Progenitor cell of endocrine pancreas (in vitro differentiated cells): ENCODE measurements around the gene SLC26A11. TPM values are rescaled to one million over a fixed set of nuclear protein-coding genes. Genes with fewer than 3 reads are reported as not detected.

Experiments
- DNase-seq: peaks from one replicate; pipeline ENCODE4 v3.0.0; 2021; ENCODE audit warnings: low spot score; ENCODE audit not compliant: unreplicated experiment
- H3K27ac Mint-ChIP-seq: 2 replicates; pipeline ENCODE4 v1.8.0; 2021; ENCODE audit warnings: mild to moderate bottlenecking, moderate library complexity, mixed read lengths
- H3K27me3 Mint-ChIP-seq: 2 replicates; pipeline ENCODE4 v1.8.0; 2021; ENCODE audit warnings: mixed read lengths
- H3K36me3 Mint-ChIP-seq: 2 replicates; pipeline ENCODE4 v1.8.0; 2022; ENCODE audit warnings: mixed read lengths; ENCODE audit not compliant: insufficient read depth
- H3K4me1 Mint-ChIP-seq: 2 replicates; pipeline ENCODE4 v1.8.0; 2021; ENCODE audit warnings: low read depth, mixed read lengths
- H3K4me3 Mint-ChIP-seq: 2 replicates; pipeline ENCODE4 v1.8.0; 2021; ENCODE audit warnings: low read depth, mild to moderate bottlenecking, moderate library complexity, mixed read lengths
- H3K9me3 Mint-ChIP-seq: 2 replicates; pipeline ENCODE4 v1.8.0; 2021; ENCODE audit warnings: low read depth, mixed read lengths
- CTCF ChIP-seq: fragments of 200-600 bp; sonication (generic); IDR thresholded peaks from one replicate; pipeline ENCODE4 v1.5.0; 2021; ENCODE audit warnings: antibody characterized with exemption, mild to moderate bottlenecking; ENCODE audit not compliant: unreplicated experiment
- total RNA-seq: library from RNA; stranded (reverse); gene quantifications from 2 replicates; pipeline ENCODE4 v1.2.1, GENCODE V29; 2021

Gene SLC26A11
- total RNA-seq, 1 donor from 2014 or later, result 40.1 TPM

- H3K27me3 Mint-ChIP-seq, result no peaks in the 10 kb centered on the region
- no peaks in the 10 kb centered on the region for H3K9me3 Mint-ChIP-seq
- peaks cover 2% of the 10 kb centered on the region for H3K36me3 Mint-ChIP-seq
- no peak for DNase-seq
- no peak for TF ChIP-seq CTCF
- no peak overlapping the region for H3K4me3 Mint-ChIP-seq
- no peak overlapping the region for H3K27ac Mint-ChIP-seq
- H3K4me1 Mint-ChIP-seq, result peaks cover 11% of the 10 kb centered on the region
Observed at GRCh38 chr17:80265205-80266068, 45.2 kb downstream of the SLC26A11 start.

GRCh38 chr17:80267391-80267790, 47.2 kb downstream of the SLC26A11 start:
- Mint-ChIP-seq H3K27ac (peak overlapping the region; percentile 56), H3K36me3 (peaks cover 4% of the 10 kb centered on the region), H3K4me3 (no peak overlapping the region), H3K27me3 (no peaks in the 10 kb centered on the region), H3K4me1 (peaks cover under 1% of the 10 kb centered on the region), H3K9me3 (no peaks in the 10 kb centered on the region)
- no peak for DNase-seq
- no peak for TF ChIP-seq CTCF

GRCh38 chr17:80268427-80268826, 48.2 kb downstream of the SLC26A11 start:
- no peak overlapping the region for H3K4me3 Mint-ChIP-seq
- H3K4me1 Mint-ChIP-seq, result no peaks in the 10 kb centered on the region
- H3K9me3 Mint-ChIP-seq, result no peaks in the 10 kb centered on the region
- H3K27me3 Mint-ChIP-seq, result no peaks in the 10 kb centered on the region
- no peak overlapping the region for H3K27ac Mint-ChIP-seq
- no peak for TF ChIP-seq CTCF
- peaks cover 4% of the 10 kb centered on the region for H3K36me3 Mint-ChIP-seq
- no peak for DNase-seq

- no peak for TF ChIP-seq CTCF
- Mint-ChIP-seq H3K4me1 (no peaks in the 10 kb centered on the region), H3K4me3 (no peak overlapping the region), H3K27ac (no peak overlapping the region), H3K9me3 (no peaks in the 10 kb centered on the region), H3K27me3 (no peaks in the 10 kb centered on the region), H3K36me3 (peaks cover 10% of the 10 kb centered on the region)
- DNase-seq, result no peak
Observed at GRCh38 chr17:80269405-80269807, 49.2 kb downstream of the SLC26A11 start.

GRCh38 chr17:80270104-80270503, 49.9 kb downstream of the SLC26A11 start:
- Mint-ChIP-seq H3K27me3 (no peaks in the 10 kb centered on the region), H3K36me3 (peaks cover 10% of the 10 kb centered on the region), H3K9me3 (no peaks in the 10 kb centered on the region), H3K27ac (no peak overlapping the region), H3K4me3 (no peak overlapping the region), H3K4me1 (no peaks in the 10 kb centered on the region)
- no peak for TF ChIP-seq CTCF
- DNase-seq, result no peak
